Pancreas (tissue), 10 donors: ENCODE data around the gene RAB8B. TPM values are rescaled to one million over a fixed set of nuclear protein-coding genes. Genes with fewer than 3 reads are reported as not detected.
A peak's percentile ranks its signal among the peaks of the same experiment; 100 is the strongest.

Experiments used
- ATAC-seq, 4 donors: fragments of 200-7000 bp; cut with Tn5 transposase; one replicate each; pipeline versions ENCODE4 v1.8.0 to v1.9.1; 2020; ENCODE audit warnings: mild to moderate bottlenecking in 4 of 4, moderate library complexity in 4 of 4
- DNase-seq, 6 donors: peaks; one replicate each; pipeline ENCODE4 v3.0.0-alpha.2; 2020
- FAIRE-seq: peaks from 2 replicates; lab custom pipeline; 2012; peaks lifted over from hg19 to GRCh38; lab: Jason Lieb, UNC
- H3K27ac ChIP-seq, 4 donors: fragments of 200-600 bp; sonication (generic); 1 replicate in 3 of 4; 2 replicates in 1 of 4; pipeline versions ENCODE4 v1.5.0 to v1.8.0; 2020
- H3K27me3 ChIP-seq, 4 donors: fragments of 200-600 bp; one replicate each; pipeline ENCODE4 v1.8.0; 2021
- H3K36me3 ChIP-seq, 3 donors: fragments of 200-600 bp; sonication (generic) in 1 of 3; one replicate each; pipeline versions ENCODE4 v1.5.0 to v1.8.0; 2020 to 2021
- H3K4me1 ChIP-seq, 3 donors: fragments of 200-600 bp; one replicate each; pipeline ENCODE4 v1.8.0; 2021
- H3K4me3 ChIP-seq, 4 donors: fragments of 200-600 bp; sonication (generic) in 2 of 4; one replicate each; pipeline versions ENCODE4 v1.5.0 to v1.8.0; 2020 to 2021
- H3K9me3 ChIP-seq, 4 donors: fragments of 200-600 bp; one replicate each; pipeline ENCODE4 v1.8.0; 2021
- CTCF ChIP-seq, 4 donors: fragments of 200-600 bp; sonication (generic) in 3 of 4; IDR thresholded peaks; one replicate each; pipeline versions ENCODE4 v1.5.0 to v1.8.0; 2021; ENCODE audit warnings: antibody characterized with exemption in 4 of 4
- WGBS, 2 donors: extraction: QIAGEN DNeasy Blood & Tissue Kit; methylation state at CpG; one replicate each; pipeline ENCODE4 v1.1.7; 2013; 5-methylcytosine and 5-hydroxymethylcytosine counted together
- intact Hi-C, 3 donors: fragments of 100-400 bp; cut with DNase I; formaldehyde crosslinking; loops; one replicate each; pipeline versions ENCODE4 v1.11.1 to v1.14.2; 2022
- polyA plus RNA-seq, 2 donors: library from polyadenylated mRNA; stranded (reverse); fragments of 200-250 nt; gene quantifications; one replicate each; pipeline ENCODE4 v1.2.3, GENCODE V29; 2013
- total RNA-seq, 6 donors: library from RNA; stranded (reverse); fragmentation: NEBNext Ultra II Directional in 4 of 6; extraction: Animal tissue kit (Norgen Biotek cat#: 25700) in 4 of 6; gene quantifications; one replicate each; pipeline versions ENCODE4 v1.2.1 to v1.2.4, GENCODE V29; 2021 to 2023
- donor health status: healthy with polysubstance abuse.
- donor health status: DM: no; HTN: no; CAD: no; lungs with moderate emphysema.
- donor health status: DM: no; HTN: no; CAD: no.
- donor health status: control.
- donor health status: control.
- donor health status: Bipolar disorder and iron deficiency.
- donor health status: DM: yes; HTN: yes; CAD: no.
- donor health status: DM: no; HTN: no; CAD: no.
- donor health status: DM: no; HTN: no; CAD: no.
- donor health status: DM: yes; HTN: yes; CAD: no.

The RAB8B gene
- total and polyA plus RNA-seq, 8 donors = 2.0 to 19.2 (median 5.3) TPM

- H3K4me3 ChIP-seq = peak within 1 kb of the TSS; percentile 65 to 83 (median 80)
- WGBS, 2 donors = 0 to 1% methylated on average over 60 of the region's 60 CpGs
- ATAC-seq (peak; percentile 94 to 98 (median 96)), DNase-seq (peak; percentile 85 to 96 (median 89)), FAIRE-seq (no peak)
- H3K9me3 ChIP-seq = no peaks in the 10 kb centered on the region
- intact Hi-C loops = no loop called here
- TF ChIP-seq CTCF (IDR thresholded peaks at IDR 0.05) = no peak
- H3K36me3 ChIP-seq = peaks cover 3 to 33% (median 20%) of the 10 kb centered on the region in 3 donors
- peaks cover 0 to 24% (median 0%) of the 10 kb centered on the region in 3 donors for H3K4me1 ChIP-seq
- no peaks in the 10 kb centered on the region for H3K27me3 ChIP-seq
- H3K27ac ChIP-seq = peak within 1 kb of the TSS; percentile 71 to 96 (median 92)
These were observed 32.1 kb upstream of the RAB8B start, which contains the start of gene RPS27L for GRCh38 chr15:63157118-63157843. RPS27L (minus strand) TSS chr15:63157477; CDS start chr15:63157405, 72 bp downstream.

DNA sequence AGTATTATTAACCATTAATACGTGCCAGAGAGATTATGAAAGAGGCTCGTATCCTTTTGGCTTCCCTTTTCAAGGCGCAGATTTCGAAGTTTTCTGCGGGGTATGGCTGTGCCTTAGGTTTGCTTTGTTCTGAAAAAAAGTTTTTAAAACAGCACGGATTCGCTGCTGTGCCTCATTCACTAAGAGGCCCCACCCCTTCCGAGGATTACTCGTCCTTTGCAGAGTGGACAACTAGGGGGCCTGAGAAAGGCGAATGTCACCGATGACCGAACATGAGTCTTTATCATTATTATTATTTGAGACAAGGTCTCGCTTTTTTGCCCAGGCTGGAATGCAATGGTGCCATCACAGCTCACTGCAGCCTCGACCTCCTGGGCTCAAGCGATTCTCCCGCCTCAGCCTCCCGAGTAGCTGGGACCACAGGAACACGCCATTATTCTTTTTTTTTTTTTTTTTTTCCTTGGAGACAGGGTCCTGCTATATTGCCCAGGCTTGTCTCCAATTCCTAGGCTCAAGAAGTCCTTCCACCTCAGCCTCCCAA lies 31.4 kb upstream of the RAB8B start:
- peak overlapping the region; percentile 71 to 96 (median 92) for H3K27ac ChIP-seq
- peak; percentile 21 to 52 (median 32) for ATAC-seq
- no peak for TF ChIP-seq CTCF (IDR thresholded peaks at IDR 0.05)
- peaks cover 3 to 26% (median 13%) of the 10 kb centered on the region in 3 donors for H3K36me3 ChIP-seq
- H3K4me1 ChIP-seq = peaks cover 0 to 24% (median 0%) of the 10 kb centered on the region in 3 donors
- H3K4me3 ChIP-seq = peak overlapping the region; percentile 65 to 83 (median 80)
- intact Hi-C loops = no loop called here
- DNase-seq = peak in 4 of 6 donors; percentile 23 to 42 (median 27)
- WGBS, 2 donors = 4 to 5% methylated on average over 18 of the region's 18 CpGs
- no peak for FAIRE-seq
- H3K9me3 ChIP-seq = no peaks in the 10 kb centered on the region
- no peaks in the 10 kb centered on the region for H3K27me3 ChIP-seq

DNA sequence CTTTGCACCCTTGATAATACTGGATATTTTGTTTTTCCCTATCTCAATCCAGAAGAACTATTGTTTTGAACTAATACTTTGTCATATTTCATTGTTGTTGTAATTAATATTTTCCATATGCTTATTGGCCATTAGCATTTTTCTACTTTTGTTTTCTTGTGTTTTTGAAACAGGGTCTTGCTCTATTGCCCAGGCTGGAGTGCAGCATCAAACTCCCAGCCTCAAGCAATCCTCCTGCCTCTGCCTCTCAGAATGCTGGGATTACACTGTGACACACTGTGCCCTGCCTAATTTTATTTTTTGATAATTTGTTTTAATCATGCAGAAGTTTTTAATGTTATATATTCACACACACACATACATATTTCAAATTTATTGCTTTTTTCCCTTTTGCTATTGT lies 28.8 kb upstream of the RAB8B start:
- Histone ChIP-seq H3K4me1 (no peaks in the 10 kb centered on the region), H3K9me3 (no peaks in the 10 kb centered on the region), H3K4me3 (no peak overlapping the region), H3K36me3 (no peaks in the 10 kb centered on the region), H3K27ac (no peak overlapping the region), H3K27me3 (no peaks in the 10 kb centered on the region)
- no peak for FAIRE-seq
- no peak for TF ChIP-seq CTCF (IDR thresholded peaks at IDR 0.05)
- DNase-seq = no peak
- intact Hi-C loops = no loop called here
- ATAC-seq = no peak

DNA sequence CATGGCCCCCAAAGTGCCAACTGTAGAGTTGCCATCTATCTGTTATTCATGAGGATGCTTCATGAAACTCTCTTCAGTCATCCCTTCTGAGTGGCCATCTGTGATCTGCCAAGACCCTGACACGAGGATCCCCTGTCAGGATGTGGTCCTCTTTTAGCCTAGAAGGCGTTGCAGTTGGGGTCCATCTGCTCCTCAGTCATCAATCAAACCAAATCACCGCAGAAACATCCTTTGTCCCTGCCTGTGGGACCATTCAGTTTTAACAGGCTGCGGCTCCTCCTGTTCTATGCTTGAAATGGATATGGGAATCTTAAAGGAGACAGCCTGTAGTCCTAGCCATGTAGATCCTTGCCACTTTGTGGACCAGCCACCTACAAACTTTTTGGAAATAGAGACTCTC lies 26.2 kb upstream of the RAB8B start:
- FAIRE-seq = no peak
- no peak for ATAC-seq
- H3K4me1 ChIP-seq = no peaks in the 10 kb centered on the region
- no peaks in the 10 kb centered on the region for H3K27me3 ChIP-seq
- no peaks in the 10 kb centered on the region for H3K9me3 ChIP-seq
- WGBS, 2 donors = 84 to 85% methylated on average over 4 of the region's 4 CpGs
- TF ChIP-seq CTCF (IDR thresholded peaks at IDR 0.05) = no peak
- no peak overlapping the region for H3K27ac ChIP-seq
- H3K36me3 ChIP-seq = no peaks in the 10 kb centered on the region
- intact Hi-C loops = no loop called here
- no peak for DNase-seq
- H3K4me3 ChIP-seq = no peak overlapping the region
